GM23248 (cell line): ENCODE measurements around the gene CAMTA1. TPM values are rescaled to one million over a fixed set of nuclear protein-coding genes. Genes with fewer than 3 reads are reported as not detected.

Experiments
- DNase-seq: peaks from one replicate; pipeline ENCODE4 v3.0.0-alpha.2; 2015
- H2AFZ ChIP-seq: fragments of 200-600 bp; sonication (generic); 2 replicates; pipeline ENCODE4 v1.6.1; 2016; ENCODE audit warnings: antibody characterized with exemption
- H3F3A ChIP-seq: fragments of 200-600 bp; sonication (generic); 2 replicates; pipeline ENCODE4 v1.6.1; 2016; ENCODE audit warnings: mild to moderate bottlenecking, antibody characterized with exemption, mixed run types; ENCODE audit not compliant: insufficient read depth
- H3K27ac ChIP-seq: fragments of 200-600 bp; sonication (generic); 2 replicates; pipeline ENCODE4 v1.5.1; 2016; ENCODE audit warnings: mild to moderate bottlenecking
- H3K27me3 ChIP-seq: fragments of 200-600 bp; sonication (generic); replicated peaks from 2 replicates; pipeline ENCODE4 v1.6.1; 2016; ENCODE audit warnings: mild to moderate bottlenecking; ENCODE audit not compliant: insufficient read depth
- H3K36me3 ChIP-seq: fragments of 200-600 bp; sonication (generic); 2 replicates; pipeline ENCODE4 v1.6.1; 2016; ENCODE audit warnings: low read depth, mild to moderate bottlenecking
- H3K4me1 ChIP-seq: fragments of 200-600 bp; sonication (generic); 2 replicates; pipeline ENCODE4 v1.6.1; 2016; ENCODE audit warnings: mild to moderate bottlenecking; ENCODE audit not compliant: insufficient read depth
- H3K4me2 ChIP-seq: fragments of 200-600 bp; sonication (generic); one replicate; pipeline ENCODE4 v1.6.1; 2016; ENCODE audit warnings: mild to moderate bottlenecking; ENCODE audit not compliant: unreplicated experiment
- H3K4me3 ChIP-seq: fragments of 200-600 bp; sonication (generic); 2 replicates; pipeline ENCODE4 v1.5.1; 2016; ENCODE audit warnings: mild to moderate bottlenecking
- H3K79me2 ChIP-seq: fragments of 200-600 bp; sonication (generic); 2 replicates; pipeline ENCODE4 v1.6.1; 2016; ENCODE audit warnings: mild to moderate bottlenecking; ENCODE audit not compliant: insufficient read depth
- H3K9ac ChIP-seq: fragments of 200-600 bp; sonication (generic); 2 replicates; pipeline ENCODE4 v1.6.1; 2016; ENCODE audit warnings: mild to moderate bottlenecking
- H3K9me2 ChIP-seq: fragments of 200-600 bp; sonication (generic); 2 replicates; pipeline ENCODE4 v1.6.1; 2016; ENCODE audit warnings: mixed run types, mild to moderate bottlenecking, moderate library complexity; ENCODE audit not compliant: insufficient read depth
- H3K9me3 ChIP-seq: fragments of 200-600 bp; sonication (generic); one replicate; pipeline ENCODE4 v1.6.1; 2017; ENCODE audit warnings: low read depth
- H4K20me1 ChIP-seq: fragments of 200-600 bp; sonication (generic); 2 replicates; pipeline ENCODE4 v1.6.0; 2016; ENCODE audit not compliant: insufficient read depth
- EZH2 ChIP-seq: fragments of 200-600 bp; sonication (generic); IDR thresholded peaks from 2 replicates; pipeline ENCODE4 v1.6.1; 2018; ENCODE audit warnings: antibody characterized with exemption, mild to moderate bottlenecking; ENCODE audit not compliant: insufficient read depth, poor library complexity, severe bottlenecking
- EZH2phosphoT487 ChIP-seq: fragments of 200-600 bp; sonication (generic); IDR thresholded peaks from 2 replicates; pipeline ENCODE4 v1.6.1; 2018; ENCODE audit warnings: antibody characterized with exemption, moderate library complexity, mild to moderate bottlenecking, low read depth; ENCODE audit not compliant: insufficient read depth
- WGBS, 2 experiments: methylation state at CpG; one replicate each; pipeline ENCODE4 v1.1.6; 2015 to 2017; ENCODE audit warnings: low lambda C conversion rate in 2 of 2, low coverage in 1 of 2; ENCODE audit errors: missing lambda C conversion rate in 2 of 2; 5-methylcytosine and 5-hydroxymethylcytosine counted together
- in situ Hi-C: fragments of 300-500 bp; cut with MboI; formaldehyde crosslinking; loops from 2 replicates; pipeline ENCODE4 v1.15.0; 2020
- polyA plus RNA-seq: library from polyadenylated mRNA; unstranded; fragments of >200 nt; fragmentation: Nextera tagmentation; extraction: Ambion mirVana; gene quantifications from 2 replicates; pipeline ENCODE4 v1.2.1, GENCODE V29; 2016
- total RNA-seq: library from RNA; depleted of rRNA; stranded (reverse); fragments of >200 nt; shearing (Covaris generic); gene quantifications from 2 replicates; pipeline ENCODE4 v1.2.3, GENCODE V29; 2014

CAMTA1 gene
- total and polyA plus RNA-seq, 2 experiments from 2014 or later = 50.1 to 165 TPM

DNA sequence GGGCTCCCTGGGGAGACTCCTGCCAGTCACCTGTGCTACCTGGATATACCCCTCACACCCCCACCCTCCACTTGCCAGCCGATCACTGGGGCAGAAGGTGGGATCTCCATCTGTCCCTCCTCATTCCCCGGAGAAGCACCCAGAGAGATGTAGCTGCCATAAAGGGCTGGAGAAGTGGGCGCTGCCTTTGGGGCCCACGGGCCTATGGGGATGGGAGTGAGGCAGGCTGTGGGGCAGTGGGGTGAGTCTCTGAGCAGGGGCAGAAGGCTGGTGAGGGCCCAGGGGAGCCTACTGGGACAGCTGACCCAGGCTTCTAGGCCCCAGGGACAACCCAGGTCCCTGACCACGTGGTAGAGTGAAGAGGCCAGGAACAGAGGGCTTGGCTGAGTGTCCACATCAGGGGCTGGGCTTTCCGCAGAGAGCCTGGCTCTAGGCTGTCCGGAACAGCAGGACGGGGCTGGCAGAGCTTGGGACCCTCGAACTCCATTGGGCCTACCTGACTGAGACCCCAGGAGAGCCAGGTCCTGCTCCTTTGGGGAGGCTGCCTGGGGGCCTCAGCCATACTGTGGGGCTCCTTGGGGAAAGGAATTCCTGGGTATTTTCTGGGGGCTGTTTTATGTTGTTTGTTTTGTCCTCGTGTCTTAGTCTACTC lies 780.0 kb downstream of the CAMTA1 start:
- Histone ChIP-seq H2AFZ (no peak overlapping the region), H3K79me2 (no peaks in the 10 kb centered on the region), H3K27ac (no peak overlapping the region), H3K9me2 (no peaks in the 10 kb centered on the region; the same call in 1 of the 2 replicates), H3K4me2 (no peak overlapping the region), H3K9me3 (no peaks in the 10 kb centered on the region), H3F3A (no peaks in the 10 kb centered on the region), H3K9ac (no peak overlapping the region), H3K27me3 (no peaks in the 10 kb centered on the region), H3K4me3 (no peak overlapping the region), H3K4me1 (no peaks in the 10 kb centered on the region), H4K20me1 (no peaks in the 10 kb centered on the region), H3K36me3 (no peaks in the 10 kb centered on the region)
- DNase-seq = no peak
- in situ Hi-C loops = no loop called here
- 68 to 73% methylated on average over 10 of the region's 10 CpGs for WGBS, 2 experiments
- TF ChIP-seq EZH2phosphoT487 = no peak
- TF ChIP-seq EZH2 = no peak

DNA sequence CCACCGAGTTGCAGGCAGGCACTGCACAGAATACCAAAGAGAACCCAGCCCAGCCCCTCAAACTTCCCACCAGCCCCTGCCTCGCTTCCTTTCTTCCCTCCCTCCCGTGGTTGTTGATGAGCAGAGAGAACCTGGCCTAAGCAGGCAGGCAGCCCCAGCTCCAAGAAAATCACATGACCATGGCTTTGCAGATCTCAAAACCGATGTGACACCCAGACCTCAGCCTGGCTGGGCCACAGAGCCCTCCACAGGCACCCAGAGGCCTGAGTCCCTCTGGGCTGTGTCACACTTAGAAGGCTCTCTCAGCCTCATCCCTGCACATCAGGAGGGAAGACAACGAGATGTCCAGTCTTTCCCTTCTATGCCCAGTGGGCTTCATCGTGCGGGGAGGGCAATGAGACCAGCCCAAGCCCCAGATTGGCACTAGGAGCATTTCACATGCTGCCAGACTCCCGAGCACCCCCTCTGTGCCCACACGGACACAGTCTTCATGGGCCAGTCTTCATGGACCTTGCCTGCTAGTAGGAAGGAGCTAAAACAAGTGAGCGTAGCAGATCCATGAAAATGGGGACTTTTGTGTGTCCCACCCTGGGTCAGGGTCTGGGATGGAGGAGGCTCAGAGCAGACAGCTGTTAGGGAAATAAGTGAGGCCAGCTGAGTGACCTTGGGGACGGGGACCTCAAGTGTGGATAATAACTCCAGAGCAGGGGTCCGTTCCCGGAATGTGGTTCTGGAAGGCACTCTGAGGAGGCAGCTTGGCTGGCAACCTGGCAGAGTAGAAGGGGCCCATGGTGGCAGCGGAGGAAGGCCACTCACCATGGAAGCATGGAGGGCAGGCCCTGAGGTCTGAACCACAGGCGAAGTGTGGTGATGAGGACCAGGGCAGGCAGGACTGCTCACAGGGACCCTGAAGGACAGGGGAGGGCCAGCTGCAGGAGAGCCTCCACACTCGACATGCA lies 781.4 kb downstream of the CAMTA1 start:
- H3K27me3 ChIP-seq = no peaks in the 10 kb centered on the region
- WGBS, 2 experiments = 62 to 66% methylated on average over 16 of the region's 16 CpGs
- no peak overlapping the region for H3K4me3 ChIP-seq
- H3K79me2 ChIP-seq = no peaks in the 10 kb centered on the region
- no peak overlapping the region for H2AFZ ChIP-seq
- no peaks in the 10 kb centered on the region for H3K9me3 ChIP-seq
- no peaks in the 10 kb centered on the region for H4K20me1 ChIP-seq
- no peaks in the 10 kb centered on the region for H3K4me1 ChIP-seq
- no peak overlapping the region for H3K27ac ChIP-seq
- no peaks in the 10 kb centered on the region for H3F3A ChIP-seq
- no peak for TF ChIP-seq EZH2phosphoT487
- TF ChIP-seq EZH2 = no peak
- no peak overlapping the region for H3K4me2 ChIP-seq
- no peak for DNase-seq
- H3K9me2 ChIP-seq = no peaks in the 10 kb centered on the region; the same call in 1 of the 2 replicates
- H3K9ac ChIP-seq = no peak overlapping the region
- H3K36me3 ChIP-seq = no peaks in the 10 kb centered on the region
- in situ Hi-C loops = no loop called here

DNA sequence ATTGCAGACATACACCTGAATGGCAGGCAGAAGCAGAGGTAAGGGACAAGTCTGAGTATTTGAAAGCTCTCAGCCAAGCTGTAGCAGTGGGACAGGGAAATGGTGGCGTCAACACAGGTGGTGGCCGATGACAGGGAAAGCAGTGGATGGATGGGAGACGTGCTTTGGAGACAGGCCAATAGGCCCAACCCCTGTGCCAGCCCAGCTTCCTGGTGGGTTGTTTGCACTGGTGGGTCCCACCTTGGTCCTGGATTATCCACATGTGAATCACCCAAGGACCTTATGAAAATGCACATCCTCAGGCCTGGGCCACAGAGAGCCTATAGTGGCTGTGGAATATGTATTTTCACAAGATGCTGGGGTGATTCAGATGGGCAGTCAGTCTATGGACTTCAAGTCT lies 782.1 kb downstream of the CAMTA1 start:
- Histone ChIP-seq H4K20me1 (no peaks in the 10 kb centered on the region), H3K9me3 (no peaks in the 10 kb centered on the region), H3K4me3 (no peak overlapping the region), H3K36me3 (no peaks in the 10 kb centered on the region), H3K27me3 (peaks cover 3% of the 10 kb centered on the region; the same call in 1 of the 2 replicates), H3K79me2 (no peaks in the 10 kb centered on the region), H3K27ac (no peak overlapping the region), H3K9me2 (no peaks in the 10 kb centered on the region; the same call in 1 of the 2 replicates), H3K4me2 (no peak overlapping the region), H3K4me1 (no peaks in the 10 kb centered on the region), H2AFZ (no peak overlapping the region), H3K9ac (no peak overlapping the region), H3F3A (no peaks in the 10 kb centered on the region)
- TF ChIP-seq EZH2phosphoT487 = no peak
- WGBS, 2 experiments = 65 to 67% methylated on average over 3 of the region's 3 CpGs
- in situ Hi-C loops = no loop called here
- no peak for DNase-seq

DNA sequence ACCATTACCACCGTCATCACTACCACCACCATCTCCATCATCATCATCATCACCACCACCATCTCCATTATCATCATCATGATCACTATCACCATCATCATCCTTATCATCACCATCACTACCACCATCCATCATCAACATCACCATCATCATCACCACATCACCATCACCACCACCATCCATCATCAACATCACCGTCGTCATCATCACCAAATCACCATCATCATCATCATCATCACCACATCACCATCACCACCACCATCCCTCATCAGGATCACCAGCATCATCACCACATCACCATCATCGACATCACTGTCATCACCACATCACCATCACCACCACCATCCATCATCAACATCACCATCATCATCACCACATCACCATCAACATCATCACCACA lies 782.8 kb downstream of the CAMTA1 start:
- Histone ChIP-seq H3K9me3 (no peaks in the 10 kb centered on the region), H3K4me3 (no peak overlapping the region), H3K27me3 (peaks cover 4% of the 10 kb centered on the region; the same call in 1 of the 2 replicates), H3K36me3 (no peaks in the 10 kb centered on the region), H3K4me1 (no peaks in the 10 kb centered on the region), H3K4me2 (no peak overlapping the region), H2AFZ (no peak overlapping the region), H3K9me2 (no peaks in the 10 kb centered on the region; the same call in 1 of the 2 replicates), H3K79me2 (no peaks in the 10 kb centered on the region), H3K27ac (no peak overlapping the region), H4K20me1 (no peaks in the 10 kb centered on the region), H3K9ac (no peak overlapping the region), H3F3A (no peaks in the 10 kb centered on the region)
- 56 to 66% methylated on average over 4 of the region's 4 CpGs for WGBS, 2 experiments
- DNase-seq = no peak
- in situ Hi-C loops = no loop called here
- TF ChIP-seq EZH2 (no peak), EZH2phosphoT487 (no peak)
